ENCODE results near the gene MAS1L. TPM values are rescaled to one million over a fixed set of nuclear protein-coding genes. Genes with fewer than 3 reads are reported as not detected.

Gene MAS1L
- not detected in 2 replicates for total RNA-seq

GRCh38 chr6:29487660-29488059, at the start of gene MAS1L:
Gene MAS1L, minus strand, starts transcription at chr6:29487956. Its CDS starts 54 bp downstream, at chr6:29487902.

GRCh38 chr6:29456971-29457370, 30.8 kb downstream of the MAS1L start, which contains the start of the genes OR11A1 and OR2H1:
Gene OR11A1, minus strand, starts transcription at chr6:29457071. Its CDS starts 29,430 bp downstream, at chr6:29427641.
Gene OR2H1, plus strand, starts transcription at chr6:29457155. Its CDS starts 4,615 bp downstream, at chr6:29461770.

GRCh38 chr6:29439006-29439405, 48.8 kb downstream of the MAS1L start, which contains the start of gene OR10C1:
Gene OR10C1, plus strand, starts transcription at chr6:29439306. Its CDS starts 710 bp downstream, at chr6:29440016.

Other genes starting within 250 kb of the MAS1L start
- not detected in 2 replicates for gene OR14J1, start 186.3 kb downstream of the MAS1L start, total RNA-seq
- gene OR5V1, start 119.1 kb downstream of the MAS1L start, total RNA-seq: not detected in 2 replicates
- not detected in 2 replicates for gene OR12D3, start 112.7 kb downstream of the MAS1L start, total RNA-seq
- not detected in 2 replicates for gene OR12D2, start 92.3 kb downstream of the MAS1L start, total RNA-seq
- not detected in 2 replicates for gene OR12D1, start 73.0 kb downstream of the MAS1L start, total RNA-seq
- gene OR10C1, start 48.6 kb downstream of the MAS1L start, total RNA-seq: not detected in 2 replicates
- gene OR11A1, start 30.9 kb downstream of the MAS1L start, total RNA-seq: not detected in 2 replicates
- gene OR2H1, start 30.8 kb downstream of the MAS1L start, total RNA-seq: not detected in 2 replicates
- gene UBD, start 71.8 kb upstream of the MAS1L start, total RNA-seq: not detected in 2 replicates
- not detected in 2 replicates for gene OR2H2, start 97.2 kb upstream of the MAS1L start, total RNA-seq
- 18.3 and 25.4 TPM in 2 replicates for gene GABBR1, start 145.2 kb upstream of the MAS1L start, total RNA-seq
- gene MOG, start 169.1 kb upstream of the MAS1L start, total RNA-seq: not detected in 2 replicates
- gene ZFP57, start 193.2 kb upstream of the MAS1L start, total RNA-seq: 0.07 TPM in 1 of 2 replicates, not detected in the other
- gene HLA-F, start 235.5 kb upstream of the MAS1L start, total RNA-seq: 2.9 and 6.7 TPM in 2 replicates

All from smooth muscle cell of the pulmonary artery (primary cell).